OCI-LY7 (cell line): ENCODE measurements around the gene ACP1.

Experiments used
- EZH2phosphoT487 ChIP-seq: fragments of 200-600 bp; sonication (generic); IDR thresholded peaks from 2 replicates; pipeline ENCODE4 v1.6.1; 2018; ENCODE audit warnings: low read depth, borderline replicate concordance, mild to moderate bottlenecking, mixed run types, antibody characterized with exemption, low read length, moderate library complexity, mixed read lengths
- TF ChIP-seq, protein P1 (sequence below): fragments of 200-600 bp; sonication (generic); conservative IDR thresholded peaks from 2 replicates; pipeline ENCODE4 v1.5.1; 2014; ENCODE audit warnings: mild to moderate bottlenecking, antibody characterized with exemption, low read length, moderate library complexity, mixed read lengths

DNA sequence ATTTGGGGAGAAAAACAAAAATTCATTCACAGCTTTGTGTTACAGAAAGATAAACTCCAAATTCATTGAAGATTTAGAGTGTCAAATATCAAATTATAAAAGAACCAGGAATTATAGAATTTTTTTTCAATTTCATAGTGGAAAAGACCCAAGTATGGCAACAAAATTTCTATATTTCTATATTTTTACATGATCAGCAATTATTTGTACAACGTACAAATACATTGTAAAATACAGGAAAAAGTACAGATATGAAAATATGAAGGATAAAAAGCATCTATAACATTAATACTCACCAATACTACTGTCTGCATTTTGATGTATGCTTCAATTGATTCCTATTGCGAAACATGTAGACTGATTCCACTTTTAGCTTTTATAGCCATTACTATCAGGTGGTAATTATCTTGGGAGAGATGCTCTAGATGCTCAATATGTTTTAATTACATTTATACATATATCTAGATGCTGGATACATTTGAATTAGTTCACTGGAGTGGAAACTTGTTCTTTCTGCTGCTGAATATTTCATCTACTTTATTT, 4.9 kb upstream of the ACP1 start:
- TF ChIP-seq, protein P1, sequence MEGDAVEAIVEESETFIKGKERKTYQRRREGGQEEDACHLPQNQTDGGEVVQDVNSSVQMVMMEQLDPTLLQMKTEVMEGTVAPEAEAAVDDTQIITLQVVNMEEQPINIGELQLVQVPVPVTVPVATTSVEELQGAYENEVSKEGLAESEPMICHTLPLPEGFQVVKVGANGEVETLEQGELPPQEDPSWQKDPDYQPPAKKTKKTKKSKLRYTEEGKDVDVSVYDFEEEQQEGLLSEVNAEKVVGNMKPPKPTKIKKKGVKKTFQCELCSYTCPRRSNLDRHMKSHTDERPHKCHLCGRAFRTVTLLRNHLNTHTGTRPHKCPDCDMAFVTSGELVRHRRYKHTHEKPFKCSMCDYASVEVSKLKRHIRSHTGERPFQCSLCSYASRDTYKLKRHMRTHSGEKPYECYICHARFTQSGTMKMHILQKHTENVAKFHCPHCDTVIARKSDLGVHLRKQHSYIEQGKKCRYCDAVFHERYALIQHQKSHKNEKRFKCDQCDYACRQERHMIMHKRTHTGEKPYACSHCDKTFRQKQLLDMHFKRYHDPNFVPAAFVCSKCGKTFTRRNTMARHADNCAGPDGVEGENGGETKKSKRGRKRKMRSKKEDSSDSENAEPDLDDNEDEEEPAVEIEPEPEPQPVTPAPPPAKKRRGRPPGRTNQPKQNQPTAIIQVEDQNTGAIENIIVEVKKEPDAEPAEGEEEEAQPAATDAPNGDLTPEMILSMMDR, result no peak
- no peak for TF ChIP-seq EZH2phosphoT487
